Measurements from ENCODE around the gene PTPRD.
"Not testable (repeated sequence)": the region's sequence is repeated elsewhere in the genome, so short reads cannot be mapped to it uniquely, and the experiment has no call there.

The PTPRD gene

GRCh38 chr9:8719833-8720486 is 1892.8 kb downstream of the PTPRD start:
- DNase-seq (ENCODE audit: low read depth), result no peak

- no peak for DNase-seq (ENCODE audit: low read depth)
Measured at GRCh38 chr9:8718121-8718725, 1894.6 kb downstream of the PTPRD start.

- no peak for DNase-seq (ENCODE audit: low read depth)
Measured at GRCh38 chr9:8717146-8717545, 1895.7 kb downstream of the PTPRD start.

GRCh38 chr9:8715788-8716187 is 1897.0 kb downstream of the PTPRD start:
- no peak for DNase-seq (ENCODE audit: low read depth)

GRCh38 chr9:8713811-8714165 is 1899.0 kb downstream of the PTPRD start:
- no peak for DNase-seq (ENCODE audit: low read depth)

- no peak for DNase-seq (ENCODE audit: low read depth)
Measured at GRCh38 chr9:8713149-8713810, 1899.5 kb downstream of the PTPRD start.

GRCh38 chr9:8709731-8710130 is 1903.1 kb downstream of the PTPRD start:
- no peak for DNase-seq (ENCODE audit: low read depth)

- DNase-seq (ENCODE audit: low read depth), result no peak
Measured at GRCh38 chr9:8708728-8709127, 1904.1 kb downstream of the PTPRD start.

- no peak for DNase-seq (ENCODE audit: low read depth)
Measured at GRCh38 chr9:8706998-8707397, 1905.8 kb downstream of the PTPRD start.

- no peak for DNase-seq (ENCODE audit: low read depth)
Measured at GRCh38 chr9:8706531-8706930, 1906.3 kb downstream of the PTPRD start.

GRCh38 chr9:8705861-8706260 is 1906.9 kb downstream of the PTPRD start:
- no peak for DNase-seq (ENCODE audit: low read depth)

GRCh38 chr9:8703904-8704303 is 1908.9 kb downstream of the PTPRD start:
- DNase-seq (ENCODE audit: low read depth), result no peak

GRCh38 chr9:8701904-8702303 is 1910.9 kb downstream of the PTPRD start:
- DNase-seq (ENCODE audit: low read depth), result no peak

- DNase-seq (ENCODE audit: low read depth), result not testable (repeated sequence)
Measured at GRCh38 chr9:8697565-8697964, 1915.2 kb downstream of the PTPRD start.

GRCh38 chr9:8696516-8696915 is 1916.3 kb downstream of the PTPRD start:
- no peak for DNase-seq (ENCODE audit: low read depth)

- no peak for DNase-seq (ENCODE audit: low read depth)
Measured at GRCh38 chr9:8694983-8695588, 1917.7 kb downstream of the PTPRD start.

GRCh38 chr9:8693464-8693863 is 1919.3 kb downstream of the PTPRD start:
- DNase-seq (ENCODE audit: low read depth), result no peak

GRCh38 chr9:8686516-8686915 is 1926.3 kb downstream of the PTPRD start:
- DNase-seq (ENCODE audit: low read depth), result no peak

- DNase-seq (ENCODE audit: low read depth), result no peak
Measured at GRCh38 chr9:8685825-8686224, 1927.0 kb downstream of the PTPRD start.

- no peak for DNase-seq (ENCODE audit: low read depth)
Measured at GRCh38 chr9:8684978-8685708, 1927.7 kb downstream of the PTPRD start.

- no peak for DNase-seq (ENCODE audit: low read depth)
Measured at GRCh38 chr9:8683496-8683895, 1929.3 kb downstream of the PTPRD start.

- DNase-seq (ENCODE audit: low read depth), result no peak
Measured at GRCh38 chr9:8680658-8681057, 1932.1 kb downstream of the PTPRD start.

GRCh38 chr9:8680157-8680556 is 1932.6 kb downstream of the PTPRD start:
- no peak for DNase-seq (ENCODE audit: low read depth)

Data from EH (cell line).